ENCODE data around the gene BANK1.
A peak's percentile ranks its signal among the peaks of the same experiment; 100 is the strongest.

The BANK1 gene

DNA sequence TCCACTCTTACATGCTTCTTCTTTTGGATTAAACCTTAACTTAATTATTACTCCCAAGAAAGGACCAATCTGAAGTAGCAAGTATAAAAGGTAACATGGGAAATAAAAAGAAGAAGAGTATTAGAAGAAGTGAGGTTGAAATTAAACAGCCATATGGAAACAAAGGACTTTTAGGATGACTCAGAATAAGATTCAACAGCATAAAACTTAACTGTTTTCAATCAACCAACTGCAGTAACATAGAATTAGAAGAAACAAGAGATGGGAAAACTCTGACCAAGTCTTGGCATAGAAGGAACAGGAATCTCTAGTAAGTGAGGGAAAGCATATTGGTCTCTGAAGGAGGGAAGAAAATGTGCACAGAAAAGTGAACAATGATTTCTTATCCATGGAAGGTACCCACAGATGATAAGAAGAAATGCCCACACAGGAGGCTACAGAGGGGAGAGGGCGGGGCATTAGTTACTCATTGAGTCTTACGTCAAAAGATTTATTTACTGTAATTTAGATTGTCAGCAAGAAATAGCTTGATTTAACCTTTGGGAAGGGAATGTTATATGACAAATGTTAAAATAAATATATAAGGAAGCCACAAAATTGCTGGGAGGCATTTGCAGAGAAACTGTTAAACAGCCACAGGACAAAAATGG is 177.3 kb downstream of the BANK1 start:
- DNase-seq, result no peak

DNA sequence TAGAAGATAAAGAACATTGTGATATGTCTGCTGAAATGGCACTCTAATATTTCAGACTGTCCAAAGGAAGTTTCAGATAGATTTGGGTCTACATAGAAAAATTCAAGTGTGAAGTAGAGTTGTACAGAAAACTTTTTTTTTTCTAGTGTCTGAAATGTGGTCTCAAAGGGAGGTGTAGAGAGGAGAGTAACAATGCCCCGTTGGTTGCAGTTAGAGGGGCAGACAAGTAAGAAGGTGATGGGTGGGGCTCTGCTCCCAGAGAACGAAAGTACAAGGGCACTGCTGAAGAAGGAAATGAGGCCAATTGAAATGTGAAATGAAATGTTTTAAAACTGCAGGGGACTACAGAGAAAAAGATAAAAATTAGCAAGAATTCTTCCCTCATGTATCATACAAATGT is 177.8 kb downstream of the BANK1 start:
- DNase-seq, result no peak

GRCh38 chr4:101969965-101970364 is 179.4 kb downstream of the BANK1 start:
- DNase-seq, result no peak

- peak; percentile 4 for DNase-seq
Measured at GRCh38 chr4:101970547-101971155, 180.1 kb downstream of the BANK1 start.

DNA sequence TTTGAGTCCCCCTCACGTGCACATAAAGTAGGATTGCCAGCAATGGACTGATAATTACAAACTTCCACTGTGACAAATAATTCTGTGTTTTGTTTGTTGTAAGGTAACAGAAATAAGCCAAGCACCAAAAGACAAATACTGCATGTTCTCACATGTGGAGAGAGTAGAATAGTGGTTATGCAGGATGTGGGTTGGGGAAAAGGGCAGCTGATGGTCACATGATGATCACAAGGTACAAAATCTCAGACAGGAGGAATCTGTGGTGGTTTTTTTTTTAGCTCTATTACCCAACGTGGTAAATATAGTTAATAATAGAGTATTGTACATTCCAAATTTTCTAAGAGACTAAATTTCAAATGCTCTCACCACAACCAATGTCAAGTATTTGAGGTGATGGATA is 182.3 kb downstream of the BANK1 start:
- no peak for DNase-seq

DNA sequence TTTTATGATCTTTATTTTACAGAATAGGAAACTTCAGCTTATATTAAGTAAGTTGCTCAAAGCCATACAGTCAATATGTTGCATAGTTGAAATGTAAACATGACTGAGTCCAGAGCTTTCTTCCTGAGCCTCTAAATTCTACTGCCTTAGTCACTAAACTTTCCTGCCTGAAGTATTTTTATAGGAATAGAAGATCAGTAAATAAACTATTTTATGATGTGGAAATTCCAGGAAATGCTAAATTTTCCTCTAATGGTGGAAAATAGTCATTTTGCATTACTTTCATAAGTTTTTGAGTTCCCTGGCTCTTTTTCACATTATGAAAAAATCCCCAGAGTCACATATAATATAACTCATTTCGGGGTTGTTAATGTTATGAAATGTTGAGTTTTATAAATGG is 182.8 kb downstream of the BANK1 start:
- no peak for DNase-seq

DNA sequence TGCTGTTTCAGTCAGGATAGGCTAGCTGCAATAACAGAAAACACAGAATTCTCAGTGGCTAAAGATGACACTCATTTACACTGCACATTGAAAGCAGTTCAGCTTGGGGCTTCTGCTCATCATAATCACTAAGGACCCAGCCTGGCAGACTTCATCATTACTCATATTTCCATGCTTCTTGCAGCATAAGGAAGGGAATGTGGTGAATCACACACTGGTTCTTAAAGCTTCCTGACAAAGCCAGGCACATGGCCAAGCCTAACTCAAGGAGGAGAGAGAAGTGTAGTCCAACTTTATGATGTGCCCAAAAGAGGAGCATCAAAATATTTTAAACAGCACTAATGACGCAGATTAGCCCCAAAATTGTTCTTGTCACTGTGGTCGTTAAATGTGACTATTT is 186.5 kb downstream of the BANK1 start:
- DNase-seq, result peak; percentile 24

DNA sequence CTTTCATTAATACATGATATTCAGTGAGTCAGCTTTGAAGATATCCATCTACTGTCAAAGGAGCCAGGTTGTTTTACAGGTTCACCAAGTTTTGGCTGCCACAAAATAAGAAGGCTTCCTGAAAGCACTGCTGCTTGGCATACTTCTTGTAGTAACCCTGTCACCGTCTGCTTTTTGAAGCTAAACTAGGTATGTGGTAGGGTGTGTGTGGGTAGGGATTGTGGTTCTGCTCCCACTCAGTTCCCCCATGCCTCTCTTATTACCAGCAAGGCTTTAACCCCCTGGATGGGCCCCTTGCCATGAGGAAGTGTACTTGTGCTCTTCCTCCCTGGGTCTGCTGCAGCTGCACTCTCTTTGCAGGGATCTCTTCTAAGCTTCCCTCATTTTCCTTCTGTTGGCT is 191.2 kb downstream of the BANK1 start:
- DNase-seq, result peak; percentile 66

GRCh38 chr4:101983835-101984234 is 193.3 kb downstream of the BANK1 start:
- no peak for DNase-seq

- no peak for DNase-seq
Measured at GRCh38 chr4:101987623-101988243, 197.2 kb downstream of the BANK1 start.

GRCh38 chr4:101989551-101989950 is 199.0 kb downstream of the BANK1 start:
- DNase-seq, result no peak

- peak; percentile 16 for DNase-seq
Measured at GRCh38 chr4:101992446-101992845, 201.9 kb downstream of the BANK1 start.

- no peak for DNase-seq
Measured at GRCh38 chr4:101993002-101993841, 202.7 kb downstream of the BANK1 start.

DNA sequence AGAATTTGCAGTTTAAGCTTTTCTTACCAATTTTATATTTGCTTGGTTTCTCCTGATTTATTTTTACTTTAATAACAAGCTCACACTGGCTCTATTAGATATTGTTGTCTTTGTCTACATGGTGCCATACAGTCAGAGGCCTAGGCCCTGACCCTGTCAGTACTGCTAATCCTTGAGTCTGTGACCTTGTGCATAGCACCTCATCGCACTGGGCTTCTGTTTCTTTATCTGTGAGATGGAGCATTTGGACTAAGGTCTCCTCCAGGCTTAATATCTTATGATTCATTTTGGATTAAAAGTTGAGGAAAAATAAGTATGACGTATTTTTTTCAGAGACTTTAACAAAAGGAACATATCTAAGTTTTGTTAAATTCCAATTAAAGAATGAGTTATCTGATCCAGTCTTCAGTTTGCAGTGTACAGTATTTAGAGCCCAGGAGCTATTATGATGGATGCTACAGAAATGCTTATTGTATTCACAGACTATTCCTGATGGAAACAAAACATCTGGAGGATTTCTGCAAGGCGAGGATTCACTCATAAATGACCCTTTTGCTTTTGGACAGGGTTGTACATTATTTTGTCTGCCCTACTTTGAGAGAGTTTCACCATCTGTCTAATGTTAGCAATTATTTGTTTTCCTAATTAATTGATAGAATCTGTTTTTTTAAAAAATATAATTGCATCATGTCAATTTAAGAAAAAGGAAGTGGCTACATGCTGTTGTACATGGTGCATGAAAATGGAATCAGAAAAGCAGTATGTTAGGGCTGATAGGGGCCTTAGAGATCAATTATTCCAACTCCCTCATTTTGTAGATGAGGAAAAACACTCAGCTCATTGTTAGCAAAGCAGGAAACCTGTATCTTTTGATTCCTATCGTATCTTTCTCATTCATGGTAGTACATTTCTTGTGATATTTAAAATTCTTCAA is 203.6 kb downstream of the BANK1 start:
- DNase-seq, result no peak

DNA sequence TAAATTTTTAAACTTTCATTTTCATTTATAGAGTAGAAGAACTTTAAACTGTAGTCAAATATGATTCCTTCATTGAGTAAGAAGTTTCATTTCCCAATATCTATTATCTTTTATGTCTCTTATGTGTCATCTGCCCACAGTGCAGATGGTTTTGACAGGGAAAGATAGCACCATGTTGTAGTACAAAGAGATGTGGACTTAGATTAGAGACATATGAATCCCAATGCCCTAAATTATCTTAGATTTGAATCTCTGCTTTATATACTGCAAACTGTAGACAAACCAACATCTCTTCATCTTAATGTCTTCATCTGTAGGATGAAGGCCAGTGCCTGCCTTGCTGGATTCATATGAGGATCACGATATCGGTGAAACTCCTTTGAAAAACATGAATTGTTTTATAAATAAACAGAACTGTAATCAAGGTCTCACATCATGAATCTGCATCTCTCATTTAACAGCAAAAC is 217.5 kb downstream of the BANK1 start:
- DNase-seq, result no peak

DNA sequence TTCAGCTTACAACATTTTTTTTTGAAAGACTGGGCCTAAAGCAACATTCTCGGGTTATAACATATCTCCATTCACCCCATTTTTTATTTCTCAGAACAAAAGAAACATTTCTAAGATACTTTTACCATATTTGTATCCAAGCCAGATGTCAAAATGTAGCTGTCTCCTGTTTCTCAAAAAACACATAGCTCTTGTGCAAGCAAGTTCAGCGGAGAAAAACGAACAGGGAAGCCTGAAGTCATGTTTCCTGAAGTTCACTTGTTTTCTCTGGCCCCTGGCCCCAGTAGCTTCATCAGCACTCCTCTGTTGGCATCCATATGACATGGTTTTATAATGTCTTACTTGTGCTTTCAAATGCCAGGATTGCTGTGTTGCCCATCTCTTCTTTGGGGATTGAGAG is 218.2 kb downstream of the BANK1 start:
- no peak for DNase-seq

DNA sequence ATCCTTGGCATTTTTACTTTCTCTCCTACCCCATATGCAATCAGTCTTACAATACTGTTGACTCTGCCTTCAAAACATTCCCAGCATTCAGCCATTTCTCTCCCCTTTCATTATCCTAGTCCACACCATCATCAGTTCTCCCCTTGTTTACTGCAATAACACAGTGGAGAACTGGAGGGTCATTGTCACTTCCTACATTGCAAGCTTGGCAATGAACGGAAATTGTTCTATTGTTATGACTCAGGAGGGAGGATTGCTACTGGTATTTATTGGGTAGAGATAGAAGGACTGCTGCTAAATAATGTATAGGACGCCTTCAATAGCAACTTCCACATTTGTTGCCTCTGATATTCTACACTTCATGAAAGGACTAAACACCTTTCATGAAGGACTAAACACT is 231.8 kb downstream of the BANK1 start:
- no peak for DNase-seq

GRCh38 chr4:102027961-102028360 is 237.4 kb downstream of the BANK1 start:
- DNase-seq, result no peak

GRCh38 chr4:102031406-102031805 is 240.9 kb downstream of the BANK1 start:
- no peak for DNase-seq

GRCh38 chr4:102036016-102036415 is 245.5 kb downstream of the BANK1 start:
- peak; percentile 24 for DNase-seq

GRCh38 chr4:102036619-102037376 is 246.3 kb downstream of the BANK1 start:
- DNase-seq, result peak; percentile 84

DNA sequence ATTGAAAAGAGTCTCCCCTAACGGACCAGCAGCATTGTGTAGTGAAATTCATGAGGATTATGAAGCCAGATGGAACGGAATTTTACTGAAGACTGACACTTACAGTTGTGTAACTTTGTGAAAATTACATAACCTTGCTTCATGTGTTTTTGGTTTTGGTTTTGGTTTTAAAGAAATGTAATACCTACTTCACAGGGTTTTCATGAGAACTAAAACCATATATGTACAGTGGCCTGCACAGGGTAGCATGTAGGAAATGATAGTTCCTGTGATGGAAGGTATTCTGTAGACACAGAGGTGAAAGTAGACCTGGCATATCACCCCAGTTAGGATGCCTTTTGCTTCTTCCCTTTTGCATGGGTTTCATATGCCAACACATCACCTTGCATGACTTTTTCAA is 247.0 kb downstream of the BANK1 start:
- peak; percentile 8 for DNase-seq
